Upper lobe of left lung (tissue), 4 donors: ENCODE data around the gene FBP2.

Experiments used
- CTCF ChIP-seq, 6 experiments: fragments of 450-650 bp in 4 of 6; fragments of 200-600 bp in 2 of 6; sonication (generic) in 2 of 6; IDR thresholded peaks; one replicate each; pipeline ENCODE4 v1.5.1; 2016 to 2019; ENCODE audit warnings: antibody characterized with exemption in 6 of 6
- EP300 ChIP-seq, 4 donors: sonication (generic); formaldehyde crosslinking; IDR thresholded peaks; one replicate each; pipeline ENCODE4 v1.5.1; 2017; ENCODE audit warnings: antibody characterized with exemption in 4 of 4, control low read depth in 2 of 4
- POLR2A ChIP-seq, 4 donors: fragments of 450-650 bp; IDR thresholded peaks; one replicate each; pipeline ENCODE4 v1.5.1; 2016 to 2017; ENCODE audit warnings: antibody characterized with exemption in 4 of 4, mild to moderate bottlenecking in 2 of 4
- POLR2AphosphoS5 ChIP-seq, 2 donors: sonication (generic); formaldehyde crosslinking; IDR thresholded peaks; one replicate each; pipeline ENCODE4 v1.5.1; 2017; ENCODE audit warnings: antibody characterized with exemption in 2 of 2

GRCh38 chr9:94566550-94566949 is 27.1 kb downstream of the FBP2 start:
- no peak for TF ChIP-seq CTCF (IDR thresholded peaks at IDR 0.05)
- no peak for TF ChIP-seq POLR2AphosphoS5 (IDR thresholded peaks at IDR 0.05)
- no peak for TF ChIP-seq EP300 (IDR thresholded peaks at IDR 0.05)
- TF ChIP-seq POLR2A (IDR thresholded peaks at IDR 0.05), result no peak
